Hepatic stellate cell (primary cell): ENCODE data around the gene CA10.

Experiments
- DNase-seq: peaks from one replicate; pipeline ENCODE4 v3.0.0; 2011; ENCODE audit warnings: low spot score

Gene CA10

GRCh38 chr17:52158450-52159042 is at the start of gene CA10:
Gene CA10 (minus strand): TSS chr17:52158714.
- no peak for DNase-seq

GRCh38 chr17:52207796-52208195 is 49.3 kb upstream of the CA10 start:
- no peak for DNase-seq

- DNase-seq = no peak
Observed at GRCh38 chr17:52202520-52203080, 44.1 kb upstream of the CA10 start.

- DNase-seq = no peak
Observed at GRCh38 chr17:52201767-52202519, 43.4 kb upstream of the CA10 start.

GRCh38 chr17:52191491-52191890 is 33.0 kb upstream of the CA10 start:
- no peak for DNase-seq

GRCh38 chr17:52181782-52182181 is 23.3 kb upstream of the CA10 start:
- DNase-seq = no peak

GRCh38 chr17:52178012-52178411 is 19.5 kb upstream of the CA10 start:
- DNase-seq = no peak

- no peak for DNase-seq
Observed at GRCh38 chr17:52170963-52171572, 12.6 kb upstream of the CA10 start.

GRCh38 chr17:52160136-52160567 is 1.6 kb upstream of the CA10 start:
- DNase-seq = no peak

GRCh38 chr17:52159246-52160135 is 977 bp upstream of the CA10 start:
- DNase-seq = no peak

- no peak for DNase-seq
Observed at GRCh38 chr17:52157603-52158449, 688 bp downstream of the CA10 start.

GRCh38 chr17:52156576-52157570 is 1.6 kb downstream of the CA10 start:
- no peak for DNase-seq

GRCh38 chr17:52155301-52155700 is 3.2 kb downstream of the CA10 start:
- DNase-seq = no peak

- DNase-seq = no peak
Observed at GRCh38 chr17:52154466-52154865, 4.0 kb downstream of the CA10 start.

GRCh38 chr17:52150935-52151334 is 7.6 kb downstream of the CA10 start:
- DNase-seq = no peak

- DNase-seq = no peak
Observed at GRCh38 chr17:52149626-52150025, 8.9 kb downstream of the CA10 start.

GRCh38 chr17:52148969-52149351 is 9.6 kb downstream of the CA10 start:
- no peak for DNase-seq

GRCh38 chr17:52148288-52148968 is 10.1 kb downstream of the CA10 start:
- no peak for DNase-seq

GRCh38 chr17:52147872-52148271 is 10.6 kb downstream of the CA10 start:
- no peak for DNase-seq
